ENCODE data around the gene CYTH1. TPM values are rescaled to one million over a fixed set of nuclear protein-coding genes. Genes with fewer than 3 reads are reported as not detected.

Gene CYTH1
- total and polyA plus RNA-seq, 10 of the 15 experiments (the other 5 are each of a cell fraction or from before 2014, with no cell fraction given): 6.6 to 188 (median 145) TPM

- 81% methylated on average over 14 of the region's 14 CpGs for WGBS (ENCODE audit: insufficient coverage, insufficient replicate concordance, low lambda C conversion rate, missing lambda C conversion rate)
- no peaks in the 10 kb centered on the region for H3K4me1 ChIP-seq (ENCODE audit: control insufficient read depth, insufficient read depth, low read length)
- peaks cover 13 to 27% of the 10 kb centered on the region in 2 experiments for H3K36me3 ChIP-seq (ENCODE audit: control insufficient read depth in 2 of 2, insufficient read depth in 2 of 2, low read length in 1 of 2)
- POLR2A ChIA-PET: no interaction called here
- H3K9ac ChIP-seq (ENCODE audit: control insufficient read depth, insufficient read depth, low read length): no peak overlapping the region
- H3K27ac ChIP-seq (ENCODE audit: control insufficient read depth, insufficient read depth): no peak overlapping the region
- intact Hi-C loops (cut with micrococcal nuclease; ENCODE audit: unreplicated experiment): no loop called here
- H2AFZ ChIP-seq (ENCODE audit: control insufficient read depth, low read depth, low read length): no peak overlapping the region
- BruUV-seq (replicated peaks): no TSS peak
- DNase-seq (ENCODE audit: low read depth, low spot score) (no peak), FAIRE-seq (no peak), ATAC-seq (no peak)
- H3K79me2 ChIP-seq (ENCODE audit: control insufficient read depth, insufficient read depth, low read length): no peaks in the 10 kb centered on the region
- H4K20me1 ChIP-seq (ENCODE audit: control insufficient read depth, insufficient read depth): no peaks in the 10 kb centered on the region
- H3K4me2 ChIP-seq (ENCODE audit: control insufficient read depth, insufficient read depth): no peak overlapping the region
- H3K9me3 ChIP-seq (replicated peaks; ENCODE audit: control insufficient read depth, insufficient read depth, low read length): no peaks in the 10 kb centered on the region
- in situ Hi-C loops (cut with MboI): no loop called here
- SMC1A ChIA-PET (ENCODE audit: uncharacterized antibody, unreplicated experiment): no interaction called here
- RAD21 ChIA-PET (ENCODE audit: unreplicated experiment): no interaction called here
- CTCF ChIA-PET: no interaction called here
- TF ChIP-seq HDGF (IDR thresholded peaks at IDR 0.05) (no peak), FOXM1 (IDR thresholded peaks at IDR 0.05; ENCODE audit: low read depth, low read length) (no peak), HDAC2 (IDR thresholded peaks at IDR 0.05) (no peak), IKZF2 (IDR thresholded peaks at IDR 0.05) (no peak), TCF3 (IDR thresholded peaks at IDR 0.05; ENCODE audit: borderline replicate concordance, insufficient read depth, low read depth, low read length) (no peak), ZSCAN29 (IDR thresholded peaks at IDR 0.05) (no peak), NFXL1 (IDR thresholded peaks at IDR 0.05; ENCODE audit: borderline replicate concordance) (no peak), ZNF24 (IDR thresholded peaks at IDR 0.05) (no peak), USF1 (IDR thresholded peaks at IDR 0.05; ENCODE audit: borderline replicate concordance, extremely low read length, insufficient read depth, low read depth, low read length) (no peak), RB1 (IDR thresholded peaks at IDR 0.05; ENCODE audit: borderline replicate concordance) (no peak), STAT3 (IDR thresholded peaks at IDR 0.05; ENCODE audit: low read depth, low read length) (no peak), LARP7 (IDR thresholded peaks at IDR 0.05) (no peak), ZNF207 (IDR thresholded peaks at IDR 0.05; ENCODE audit: borderline replicate concordance) (no peak), CBX5 (IDR thresholded peaks at IDR 0.05; ENCODE audit: low read depth) (no peak), SMAD1 (IDR thresholded peaks at IDR 0.05; ENCODE audit: low read depth, partially characterized antibody) (no peak), HCFC1 (IDR thresholded peaks at IDR 0.05; ENCODE audit: low read length) (no peak)
- TF ChIP-seq, protein P1, sequence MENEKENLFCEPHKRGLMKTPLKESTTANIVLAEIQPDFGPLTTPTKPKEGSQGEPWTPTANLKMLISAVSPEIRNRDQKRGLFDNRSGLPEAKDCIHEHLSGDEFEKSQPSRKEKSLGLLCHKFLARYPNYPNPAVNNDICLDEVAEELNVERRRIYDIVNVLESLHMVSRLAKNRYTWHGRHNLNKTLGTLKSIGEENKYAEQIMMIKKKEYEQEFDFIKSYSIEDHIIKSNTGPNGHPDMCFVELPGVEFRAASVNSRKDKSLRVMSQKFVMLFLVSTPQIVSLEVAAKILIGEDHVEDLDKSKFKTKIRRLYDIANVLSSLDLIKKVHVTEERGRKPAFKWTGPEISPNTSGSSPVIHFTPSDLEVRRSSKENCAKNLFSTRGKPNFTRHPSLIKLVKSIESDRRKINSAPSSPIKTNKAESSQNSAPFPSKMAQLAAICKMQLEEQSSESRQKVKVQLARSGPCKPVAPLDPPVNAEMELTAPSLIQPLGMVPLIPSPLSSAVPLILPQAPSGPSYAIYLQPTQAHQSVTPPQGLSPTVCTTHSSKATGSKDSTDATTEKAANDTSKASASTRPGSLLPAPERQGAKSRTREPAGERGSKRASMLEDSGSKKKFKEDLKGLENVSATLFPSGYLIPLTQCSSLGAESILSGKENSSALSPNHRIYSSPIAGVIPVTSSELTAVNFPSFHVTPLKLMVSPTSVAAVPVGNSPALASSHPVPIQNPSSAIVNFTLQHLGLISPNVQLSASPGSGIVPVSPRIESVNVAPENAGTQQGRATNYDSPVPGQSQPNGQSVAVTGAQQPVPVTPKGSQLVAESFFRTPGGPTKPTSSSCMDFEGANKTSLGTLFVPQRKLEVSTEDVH (IDR thresholded peaks at IDR 0.05; ENCODE audit: low read depth, partially characterized antibody): no peak
- TF ChIP-seq, protein P2, sequence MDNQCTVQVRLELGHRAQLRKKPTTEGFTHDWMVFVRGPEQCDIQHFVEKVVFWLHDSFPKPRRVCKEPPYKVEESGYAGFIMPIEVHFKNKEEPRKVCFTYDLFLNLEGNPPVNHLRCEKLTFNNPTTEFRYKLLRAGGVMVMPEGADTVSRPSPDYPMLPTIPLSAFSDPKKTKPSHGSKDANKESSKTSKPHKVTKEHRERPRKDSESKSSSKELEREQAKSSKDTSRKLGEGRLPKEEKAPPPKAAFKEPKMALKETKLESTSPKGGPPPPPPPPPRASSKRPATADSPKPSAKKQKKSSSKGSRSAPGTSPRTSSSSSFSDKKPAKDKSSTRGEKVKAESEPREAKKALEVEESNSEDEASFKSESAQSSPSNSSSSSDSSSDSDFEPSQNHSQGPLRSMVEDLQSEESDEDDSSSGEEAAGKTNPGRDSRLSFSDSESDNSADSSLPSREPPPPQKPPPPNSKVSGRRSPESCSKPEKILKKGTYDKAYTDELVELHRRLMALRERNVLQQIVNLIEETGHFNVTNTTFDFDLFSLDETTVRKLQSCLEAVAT (IDR thresholded peaks at IDR 0.05): no peak
- no peaks in the 10 kb centered on the region for H3K27me3 ChIP-seq (replicated peaks in 1 of 2; ENCODE audit: control insufficient read depth in 2 of 2, insufficient read depth in 2 of 2, low read length in 1 of 2)
- H3K4me3 ChIP-seq: no peak overlapping the region
Observed at GRCh38 chr17:78795861-78796516, 13.9 kb upstream of the CYTH1 start.

Measured in GM12878 (cell line).